H9 (cell line): ENCODE measurements around the gene SYNGR1. TPM values are rescaled to one million over a fixed set of nuclear protein-coding genes. Genes with fewer than 3 reads are reported as not detected.

ENCODE experiments used
- DNase-seq: peaks from one replicate; pipeline ENCODE4 v3.0.0-alpha.2; 2017
- H2AFZ ChIP-seq: one replicate; pipeline ENCODE4 v1.6.1; 2013; ENCODE audit warnings: mild to moderate bottlenecking, low read length, control low read depth, moderate library complexity
- H2AK5ac ChIP-seq: 2 replicates; pipeline ENCODE4 v1.6.1; 2013; ENCODE audit warnings: low read length, control low read depth, mixed read lengths; ENCODE audit not compliant: insufficient read length
- H2BK120ac ChIP-seq: one replicate; pipeline ENCODE4 v1.6.1; 2013; ENCODE audit warnings: low read depth, mild to moderate bottlenecking, low read length, control low read depth, inconsistent platforms; ENCODE audit not compliant: poor library complexity, severe bottlenecking
- H2BK12ac ChIP-seq: 2 replicates; pipeline ENCODE4 v1.6.1; 2013; ENCODE audit warnings: low read length, control low read depth, mixed read lengths, low read depth; ENCODE audit not compliant: insufficient read length
- H2BK15ac ChIP-seq: 2 replicates; pipeline ENCODE4 v1.6.1; 2013; ENCODE audit warnings: low read depth, low read length, control low read depth
- H2BK20ac ChIP-seq: one replicate; pipeline ENCODE4 v1.6.1; 2013; ENCODE audit warnings: low read depth, mild to moderate bottlenecking, low read length, control low read depth, inconsistent platforms; ENCODE audit not compliant: poor library complexity, severe bottlenecking
- H2BK5ac ChIP-seq: 2 replicates; pipeline ENCODE4 v1.6.1; 2013; ENCODE audit warnings: low read length, control low read depth, mixed read lengths; ENCODE audit not compliant: insufficient read length
- H3K14ac ChIP-seq: 2 replicates; pipeline ENCODE4 v1.6.1; 2013; ENCODE audit warnings: low read length, control low read depth; ENCODE audit not compliant: insufficient read depth
- H3K18ac ChIP-seq: 2 replicates; pipeline ENCODE4 v1.6.1; 2013; ENCODE audit warnings: low read depth, mild to moderate bottlenecking, mixed read lengths, low read length, control low read depth; ENCODE audit not compliant: insufficient read length
- H3K23ac ChIP-seq: 2 replicates; pipeline ENCODE4 v1.6.1; 2013; ENCODE audit warnings: low read length, control low read depth, mixed read lengths, low read depth; ENCODE audit not compliant: insufficient read length
- H3K23me2 ChIP-seq: 2 replicates; pipeline ENCODE4 v1.6.1; 2013; ENCODE audit warnings: low read depth, mild to moderate bottlenecking, mixed read lengths, low read length, control low read depth; ENCODE audit not compliant: insufficient read length, poor library complexity, severe bottlenecking
- H3K27ac ChIP-seq: 2 replicates; pipeline ENCODE4 v1.5.1; 2013; ENCODE audit warnings: low read length, control low read depth, mixed read lengths, low read depth; ENCODE audit not compliant: insufficient read length
- H3K27me3 ChIP-seq: 2 replicates; pipeline ENCODE4 v1.6.1; 2013; ENCODE audit warnings: low read length, control low read depth, inconsistent platforms; ENCODE audit not compliant: insufficient read depth
- H3K4ac ChIP-seq: 2 replicates; pipeline ENCODE4 v1.6.1; 2013; ENCODE audit warnings: low read depth, mild to moderate bottlenecking, control low read depth, inconsistent platforms, low read length, moderate library complexity
- H3K4me1 ChIP-seq: 2 replicates; pipeline ENCODE4 v1.6.1; 2013; ENCODE audit warnings: low read length, control low read depth, inconsistent platforms; ENCODE audit not compliant: insufficient read depth
- H3K4me2 ChIP-seq: 2 replicates; pipeline ENCODE4 v1.6.1; 2013; ENCODE audit warnings: low read length, control low read depth, mixed read lengths; ENCODE audit not compliant: insufficient read length, insufficient read depth
- H3K56ac ChIP-seq: 2 replicates; pipeline ENCODE4 v1.6.1; 2013; ENCODE audit warnings: low read depth, mild to moderate bottlenecking, mixed read lengths, low read length, control low read depth; ENCODE audit not compliant: insufficient read length
- H3K79me1 ChIP-seq: 2 replicates; pipeline ENCODE4 v1.6.1; 2013; ENCODE audit warnings: low read depth, mild to moderate bottlenecking, moderate library complexity, low read length, control low read depth, inconsistent platforms; ENCODE audit not compliant: insufficient read depth, poor library complexity, severe bottlenecking
- H3K79me2 ChIP-seq: 2 replicates; pipeline ENCODE4 v1.6.1; 2013; ENCODE audit warnings: low read length, control low read depth, inconsistent platforms; ENCODE audit not compliant: insufficient read depth
- H3K9ac ChIP-seq: 2 replicates; pipeline ENCODE4 v1.6.1; 2013; ENCODE audit warnings: low read length, control low read depth, mixed read lengths; ENCODE audit not compliant: insufficient read length; ENCODE audit errors: extremely low read depth
- H3K9me3 ChIP-seq: one replicate; pipeline ENCODE4 v1.6.1; 2013; ENCODE audit warnings: low read depth, low read length, inconsistent platforms; ENCODE audit not compliant: control insufficient read depth
- H3T11ph ChIP-seq: one replicate; pipeline ENCODE4 v1.6.1; 2013; ENCODE audit warnings: mild to moderate bottlenecking, low read length, control low read depth, inconsistent platforms
- H4K20me1 ChIP-seq: one replicate; pipeline ENCODE4 v1.6.1; 2013; ENCODE audit not compliant: control insufficient read depth, insufficient read length, insufficient read depth
- H4K5ac ChIP-seq: 2 replicates; pipeline ENCODE4 v1.6.1; 2013; ENCODE audit warnings: low read depth, mild to moderate bottlenecking, mixed read lengths, low read length, control low read depth; ENCODE audit not compliant: insufficient read length
- H4K8ac ChIP-seq: replicated peaks from 2 replicates; pipeline ENCODE4 v1.6.1; 2013; ENCODE audit warnings: low read length, control low read depth, mixed read lengths, low read depth; ENCODE audit not compliant: insufficient read length
- H4K91ac ChIP-seq: 2 replicates; pipeline ENCODE4 v1.6.1; 2013; ENCODE audit warnings: low read depth, mild to moderate bottlenecking, moderate library complexity, mixed read lengths, low read length, control low read depth; ENCODE audit not compliant: insufficient read length
- H3K27ac Mint-ChIP-seq, 3 experiments: 2 replicates in 2 of 3; 3 replicates in 1 of 3; pipeline ENCODE4 v1.8.0; 2020 to 2021; ENCODE audit warnings: mixed read lengths in 3 of 3, mild to moderate bottlenecking in 1 of 3, moderate library complexity in 1 of 3
- H3K27me3 Mint-ChIP-seq: 2 replicates; pipeline ENCODE4 v1.8.0; 2021; ENCODE audit warnings: low read depth, mild to moderate bottlenecking, moderate library complexity, mixed read lengths
- H3K36me3 Mint-ChIP-seq, 3 experiments: 2 replicates in 2 of 3; 3 replicates in 1 of 3; pipeline ENCODE4 v1.8.0; 2020 to 2021; ENCODE audit warnings: low read depth in 3 of 3, mixed read lengths in 3 of 3; ENCODE audit not compliant: insufficient read depth in 1 of 3
- H3K4me1 Mint-ChIP-seq, 2 experiments: 2 replicates each; pipeline ENCODE4 v1.8.0; 2020; ENCODE audit warnings: mixed read lengths in 2 of 2
- H3K4me3 Mint-ChIP-seq, 2 experiments: 2 replicates in 1 of 2; 3 replicates in 1 of 2; pipeline ENCODE4 v1.8.0; 2020 to 2021; ENCODE audit warnings: mild to moderate bottlenecking in 2 of 2, mixed read lengths in 2 of 2, moderate library complexity in 1 of 2
- H3K9me3 Mint-ChIP-seq, 2 experiments: 2 replicates in 1 of 2; 3 replicates in 1 of 2; pipeline ENCODE4 v1.8.0; 2020; ENCODE audit warnings: mild to moderate bottlenecking in 2 of 2, mixed read lengths in 2 of 2, moderate library complexity in 1 of 2
- CTCF ChIP-seq: fragments of 200-600 bp; sonication (generic); conservative IDR thresholded peaks from 3 replicates; pipeline ENCODE4 v1.8.0; 2021; ENCODE audit warnings: antibody characterized with exemption, mild to moderate bottlenecking
- WGBS: extraction: QIAGEN DNeasy Blood & Tissue Kit; methylation state at CpG from one replicate; pipeline ENCODE4 v1.1.7; 2013; ENCODE audit warnings: missing lambda C conversion rate, low lambda C conversion rate, mixed read lengths; ENCODE audit not compliant: insufficient read length; ENCODE audit errors: extremely low coverage; 5-methylcytosine and 5-hydroxymethylcytosine counted together
- total RNA-seq: library from RNA; stranded (reverse); gene quantifications from 2 replicates; pipeline ENCODE4 v1.2.1, GENCODE V29; 2021

Gene SYNGR1
- total RNA-seq, 1 experiment from 2014 or later = 13.2 TPM

GRCh38 chr22:39350757-39351688, 1.2 kb downstream of the SYNGR1 start:
- H4K91ac ChIP-seq = no peak overlapping the region
- no peak overlapping the region for H2AFZ ChIP-seq
- Mint-ChIP-seq H3K27me3 (peaks cover 22% of the 10 kb centered on the region), H3K4me1 (peaks cover 15 to 27% of the 10 kb centered on the region in 2 experiments), H3K9me3 (no peaks in the 10 kb centered on the region), H3K27ac (no peak overlapping the region), H3K36me3 (no peaks in the 10 kb centered on the region; a peak in 1 of 7 replicates), H3K4me3 (peak overlapping the region; percentile 71 to 89)
- H3K9me3 ChIP-seq = no peaks in the 10 kb centered on the region
- no peaks in the 10 kb centered on the region for H3K27me3 ChIP-seq
- no peak overlapping the region for H2BK120ac ChIP-seq
- H2BK5ac ChIP-seq = no peak overlapping the region
- peak overlapping the region; percentile 49 for H3K4me2 ChIP-seq
- H2BK20ac ChIP-seq = no peak overlapping the region
- H3K27ac ChIP-seq = no peak overlapping the region
- no peak overlapping the region for H3K23ac ChIP-seq
- H3K4me1 ChIP-seq = peaks cover 5% of the 10 kb centered on the region; the same call in 1 of the 2 replicates
- H4K20me1 ChIP-seq = no peaks in the 10 kb centered on the region
- no peak for TF ChIP-seq CTCF
- no peak overlapping the region for H2BK15ac ChIP-seq
- no peak overlapping the region for H3K14ac ChIP-seq
- H2AK5ac ChIP-seq = no peak overlapping the region
- H3K23me2 ChIP-seq = peaks cover 6% of the 10 kb centered on the region
- H3K18ac ChIP-seq = peak overlapping the region; percentile 22
- no peak overlapping the region for H3K56ac ChIP-seq
- H3K79me1 ChIP-seq = no peaks in the 10 kb centered on the region
- no peak overlapping the region for H2BK12ac ChIP-seq
- H3T11ph ChIP-seq = no peak overlapping the region
- WGBS = no CpG with 5 or more reads among the region's 14 CpGs
- DNase-seq = peak; percentile 38
- no peak overlapping the region for H4K8ac ChIP-seq
- H3K4ac ChIP-seq = no peak overlapping the region
- no peak overlapping the region for H4K5ac ChIP-seq
- no peak overlapping the region for H3K9ac ChIP-seq
- no peaks in the 10 kb centered on the region for H3K79me2 ChIP-seq
